GM06990 (cell line): Measurements from ENCODE around the gene MYZAP.

Experiments
- DNase-seq: peaks from one replicate; pipeline ENCODE4 v3.0.0-alpha.2; 2011; ENCODE audit not compliant: insufficient read length; ENCODE audit errors: extremely low read depth
- H3K27me3 ChIP-seq: replicated peaks from 2 replicates; pipeline ENCODE4 v1.6.0; 2011; ENCODE audit warnings: low read length; ENCODE audit not compliant: control insufficient read depth, insufficient read depth
- H3K36me3 ChIP-seq: 2 replicates; pipeline ENCODE4 v1.5.1; 2011; ENCODE audit warnings: low read length; ENCODE audit not compliant: control insufficient read depth, insufficient read depth
- H3K4me3 ChIP-seq: replicated peaks from 2 replicates; pipeline ENCODE4 v1.5.1; 2011; ENCODE audit warnings: low read depth, mild to moderate bottlenecking, control low read depth, low read length
- TF ChIP-seq, protein P1 (sequence below): IDR thresholded peaks from 2 replicates; pipeline ENCODE4 v1.5.1; 2011; ENCODE audit warnings: low read length, control low read depth, mild to moderate bottlenecking, inconsistent platforms; ENCODE audit not compliant: insufficient read depth, poor library complexity, severe bottlenecking

Gene MYZAP

DNA sequence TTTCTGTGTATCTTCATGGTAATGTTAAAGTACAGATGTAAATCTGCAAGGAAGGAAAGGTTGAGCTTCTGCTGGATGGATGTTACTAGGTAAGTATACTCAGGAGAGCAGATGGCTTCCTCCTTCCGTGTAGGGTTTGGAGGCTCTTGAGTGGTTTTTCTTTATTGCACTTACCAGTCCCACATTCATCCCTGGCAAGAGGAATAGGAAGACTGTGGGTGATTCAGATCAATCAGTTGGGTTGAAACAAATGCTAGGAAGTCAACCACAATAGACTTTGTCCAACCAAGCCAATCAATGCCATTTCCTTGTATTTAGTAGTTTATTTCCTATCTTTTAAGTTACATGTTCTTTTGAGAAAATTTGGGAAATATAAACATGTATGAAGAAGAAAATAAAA is 26.6 kb downstream of the MYZAP start:
- DNase-seq: no peak
- TF ChIP-seq, protein P1, sequence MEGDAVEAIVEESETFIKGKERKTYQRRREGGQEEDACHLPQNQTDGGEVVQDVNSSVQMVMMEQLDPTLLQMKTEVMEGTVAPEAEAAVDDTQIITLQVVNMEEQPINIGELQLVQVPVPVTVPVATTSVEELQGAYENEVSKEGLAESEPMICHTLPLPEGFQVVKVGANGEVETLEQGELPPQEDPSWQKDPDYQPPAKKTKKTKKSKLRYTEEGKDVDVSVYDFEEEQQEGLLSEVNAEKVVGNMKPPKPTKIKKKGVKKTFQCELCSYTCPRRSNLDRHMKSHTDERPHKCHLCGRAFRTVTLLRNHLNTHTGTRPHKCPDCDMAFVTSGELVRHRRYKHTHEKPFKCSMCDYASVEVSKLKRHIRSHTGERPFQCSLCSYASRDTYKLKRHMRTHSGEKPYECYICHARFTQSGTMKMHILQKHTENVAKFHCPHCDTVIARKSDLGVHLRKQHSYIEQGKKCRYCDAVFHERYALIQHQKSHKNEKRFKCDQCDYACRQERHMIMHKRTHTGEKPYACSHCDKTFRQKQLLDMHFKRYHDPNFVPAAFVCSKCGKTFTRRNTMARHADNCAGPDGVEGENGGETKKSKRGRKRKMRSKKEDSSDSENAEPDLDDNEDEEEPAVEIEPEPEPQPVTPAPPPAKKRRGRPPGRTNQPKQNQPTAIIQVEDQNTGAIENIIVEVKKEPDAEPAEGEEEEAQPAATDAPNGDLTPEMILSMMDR: no peak
- H3K4me3 ChIP-seq: no peak overlapping the region
- H3K27me3 ChIP-seq: no peaks in the 10 kb centered on the region; the same call in 1 of the 2 replicates
- H3K36me3 ChIP-seq: no peaks in the 10 kb centered on the region

DNA sequence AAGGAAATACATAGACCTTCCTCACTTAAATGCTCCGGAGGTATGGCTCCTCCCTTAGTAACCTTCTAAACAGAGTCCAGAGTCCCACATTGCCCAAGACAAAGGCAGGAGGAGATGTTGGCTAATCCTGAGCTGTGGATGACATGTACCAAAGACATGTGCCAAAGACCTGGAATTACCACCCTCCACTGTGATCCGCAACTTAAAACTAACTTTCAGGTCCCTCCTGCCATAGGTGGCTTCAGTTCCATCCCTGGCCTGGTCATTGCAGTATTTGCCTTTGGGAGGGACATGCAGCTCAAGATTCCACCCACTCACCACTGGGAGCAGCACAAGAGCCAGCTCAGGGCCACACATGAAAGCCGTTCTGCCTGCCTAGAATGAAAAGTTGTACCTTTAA is 28.0 kb downstream of the MYZAP start:
- TF ChIP-seq, protein P1: no peak
- Histone ChIP-seq H3K27me3 (no peaks in the 10 kb centered on the region; the same call in 1 of the 2 replicates), H3K36me3 (no peaks in the 10 kb centered on the region), H3K4me3 (no peak overlapping the region)
- no peak for DNase-seq

DNA sequence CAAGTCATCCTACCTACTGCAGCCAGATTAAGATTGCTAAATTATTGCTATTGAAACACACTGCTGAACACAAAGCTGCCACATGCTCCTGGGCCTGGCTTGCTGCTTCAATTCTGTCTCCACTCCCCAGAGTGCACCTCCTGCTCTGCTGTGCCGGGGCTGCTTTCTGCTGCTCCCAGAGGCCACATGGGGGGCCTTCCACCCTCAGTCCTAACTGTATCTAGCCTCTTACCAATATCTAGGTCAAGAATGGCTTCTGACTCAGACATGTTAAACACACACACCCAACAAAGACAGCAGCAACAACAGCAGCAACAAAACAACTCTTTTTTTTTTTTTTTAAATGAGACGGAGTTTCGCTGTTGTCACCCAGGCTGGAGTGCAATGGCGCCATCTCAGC is 33.0 kb downstream of the MYZAP start:
- no peak for DNase-seq
- TF ChIP-seq, protein P1: no peak

DNA sequence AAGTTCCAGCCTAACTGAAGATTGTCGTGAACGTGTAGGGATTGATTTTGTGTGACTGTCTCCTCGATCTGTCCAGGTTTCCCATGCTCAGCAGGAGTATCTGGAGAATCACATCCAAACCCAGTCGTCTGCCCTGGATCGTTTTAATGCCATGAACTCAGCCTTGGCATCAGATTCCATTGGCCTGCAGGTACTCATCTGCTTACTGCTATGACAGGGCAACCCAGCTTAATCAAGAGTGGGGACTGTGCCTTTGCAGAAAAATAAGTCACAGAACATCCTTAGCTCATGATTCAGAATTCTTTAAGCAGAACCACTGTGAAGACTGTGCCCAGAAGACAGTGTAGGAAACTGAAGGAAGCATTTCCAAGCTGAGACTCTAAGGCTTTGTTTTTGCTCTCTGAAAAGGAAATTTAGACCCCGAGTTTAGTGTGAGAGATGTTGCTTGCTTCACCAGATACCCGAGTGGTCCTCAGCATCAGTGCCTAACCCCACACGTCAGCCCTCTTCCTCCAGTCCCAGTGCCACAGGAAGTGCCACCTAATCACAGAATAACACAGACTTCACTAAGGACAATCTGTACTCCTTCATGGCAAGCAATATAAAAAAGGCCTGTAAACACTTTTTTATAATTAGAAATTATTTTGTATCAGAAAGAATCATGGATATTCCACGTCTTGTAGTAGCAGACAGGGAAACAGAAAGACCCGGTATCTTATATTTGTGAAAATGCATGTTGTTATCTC is 34.2 kb downstream of the MYZAP start:
- DNase-seq: no peak

More for the DNA sequence above, 33.0 kb downstream of the MYZAP start:
- H3K36me3 ChIP-seq: no peaks in the 10 kb centered on the region
- no peaks in the 10 kb centered on the region; the same call in 1 of the 2 replicates for H3K27me3 ChIP-seq
- no peak overlapping the region for H3K4me3 ChIP-seq

DNA sequence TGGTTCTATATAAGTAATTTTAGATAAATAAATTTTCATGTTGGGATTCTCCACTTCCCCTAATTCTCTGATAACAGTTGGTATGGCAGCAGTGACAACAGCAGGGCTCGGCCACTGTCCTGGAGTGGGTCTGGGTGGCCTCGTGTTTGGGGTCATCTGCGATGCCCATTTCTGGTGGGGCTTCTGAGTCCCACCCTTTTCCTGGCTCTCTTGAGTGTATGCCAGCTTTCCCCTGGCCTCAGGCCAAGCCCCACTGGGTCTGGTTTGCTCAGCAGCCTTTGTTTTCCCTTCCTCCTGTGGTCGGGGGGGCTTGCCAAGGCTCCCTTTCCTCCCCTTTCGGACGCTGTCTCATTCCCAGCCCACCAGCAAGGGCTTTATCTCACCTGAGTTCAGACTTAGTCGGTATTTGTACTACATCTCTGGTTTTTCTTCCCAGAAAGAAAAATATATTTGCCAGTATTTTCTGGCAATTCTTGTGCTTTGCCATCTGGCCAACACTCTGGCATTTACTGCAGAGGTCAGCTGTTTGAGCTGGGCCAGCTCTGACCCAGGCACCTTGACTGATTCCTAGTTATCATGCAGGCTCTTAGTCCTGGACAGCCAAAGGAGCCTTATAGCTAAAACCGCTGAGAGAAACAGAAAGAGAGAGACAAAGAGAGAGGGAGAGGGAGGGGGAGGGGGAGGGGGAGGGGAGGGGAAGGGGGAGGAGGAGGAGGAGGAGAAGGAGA is 35.2 kb downstream of the MYZAP start:
- Histone ChIP-seq H3K4me3 (no peak overlapping the region), H3K27me3 (no peaks in the 10 kb centered on the region), H3K36me3 (no peaks in the 10 kb centered on the region)
- TF ChIP-seq, protein P1: no peak
- DNase-seq: no peak

More for the DNA sequence above, 34.2 kb downstream of the MYZAP start:
- TF ChIP-seq, protein P1: no peak
- H3K4me3 ChIP-seq: no peak overlapping the region
- H3K27me3 ChIP-seq: no peaks in the 10 kb centered on the region
- H3K36me3 ChIP-seq: no peaks in the 10 kb centered on the region
